ENCODE measurements around the gene JPH4. TPM values are rescaled to one million over a fixed set of nuclear protein-coding genes. Genes with fewer than 3 reads are reported as not detected.

JPH4 gene
- total and polyA plus RNA-seq, 2 donors (not counting 3 experiments of a cell fraction or from before 2014, with no cell fraction given), result 0.06 TPM; not detected in 1

DNA sequence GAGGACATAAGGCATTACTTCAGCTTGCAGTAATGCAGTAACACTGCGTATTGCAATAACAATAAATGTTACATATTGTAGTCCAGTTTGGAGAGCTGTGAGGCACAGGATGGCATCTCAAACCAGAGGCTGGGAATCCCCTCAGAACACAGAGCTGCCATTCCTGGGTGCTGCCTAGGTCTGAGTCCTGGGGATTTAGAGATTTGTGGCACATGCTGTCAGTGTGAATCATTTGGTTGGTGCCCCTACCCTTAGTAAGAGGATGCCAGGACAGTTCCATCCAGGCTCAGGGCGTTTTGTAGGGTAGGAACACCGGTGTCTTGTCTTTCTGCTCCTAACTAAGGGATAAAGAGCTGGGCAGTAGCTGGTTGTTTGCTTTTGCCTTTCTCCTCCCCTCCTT, 49.6 kb downstream of the JPH4 start:
- Histone ChIP-seq H2AFZ (ENCODE audit: low read depth, low read length) (no peak overlapping the region), H3K36me3 (ENCODE audit: control insufficient read depth in 2 of 2, extremely low read depth in 1 of 2, insufficient read depth in 2 of 2, low read length in 2 of 2) (no peaks in the 10 kb centered on the region), H3K4me2 (ENCODE audit: insufficient read depth, low read length) (no peak overlapping the region), H3K27ac (ENCODE audit: insufficient read depth, low read depth, low read length) (no peak overlapping the region), H3K4me3 (replicated peaks in 1 of 3; ENCODE audit: insufficient read depth in 1 of 3, low read depth in 1 of 3, low read length in 3 of 3) (no peak overlapping the region), H3K9me3 (replicated peaks; ENCODE audit: control insufficient read depth, insufficient read depth, low read length) (no peaks in the 10 kb centered on the region), H4K20me1 (replicated peaks; ENCODE audit: control insufficient read depth, extremely low read depth, insufficient read depth, low read length) (no peaks in the 10 kb centered on the region), H3K27me3 (ENCODE audit: control insufficient read depth in 2 of 2, insufficient read depth in 2 of 2, low read length in 2 of 2) (no peaks in the 10 kb centered on the region), H3K9me1 (replicated peaks; ENCODE audit: control insufficient read depth, extremely low read depth, insufficient read depth, low read length) (no peaks in the 10 kb centered on the region), H3K4me1 (ENCODE audit: control insufficient read depth, extremely low read depth, insufficient read depth, low read length) (no peaks in the 10 kb centered on the region), H3K9ac (replicated peaks; ENCODE audit: extremely low read depth, insufficient read depth, low read length) (no peak overlapping the region), H3K79me2 (ENCODE audit: control insufficient read depth, insufficient read depth, low read length) (no peaks in the 10 kb centered on the region)
- ChIA-PET CTCF (interaction anchor here (1.0 to 2.0 kb wide), 5 partner anchors 9 to 51 kb away, joined by 3 to 10 read pairs (median 7); no protein-coding TSS in a partner anchor), POLR2A (no interaction called here)
- no peak for TF ChIP-seq GATA2 (IDR thresholded peaks at IDR 0.05; ENCODE audit: insufficient read depth, insufficient read length, low read depth, low read length)
- TF ChIP-seq MYC (IDR thresholded peaks at IDR 0.05; ENCODE audit: low read depth, low read length), result no peak
- TF ChIP-seq CTCF (IDR thresholded peaks at IDR 0.05; ENCODE audit: extremely low read depth in 1 of 2, insufficient read depth in 1 of 2, low read depth in 1 of 2, low read length in 2 of 2), result no peak
- TF ChIP-seq, protein P1, sequence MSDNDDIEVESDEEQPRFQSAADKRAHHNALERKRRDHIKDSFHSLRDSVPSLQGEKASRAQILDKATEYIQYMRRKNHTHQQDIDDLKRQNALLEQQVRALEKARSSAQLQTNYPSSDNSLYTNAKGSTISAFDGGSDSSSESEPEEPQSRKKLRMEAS (IDR thresholded peaks at IDR 0.05; ENCODE audit: insufficient read depth, insufficient read length), result no peak
- TF ChIP-seq JUN (IDR thresholded peaks at IDR 0.05; ENCODE audit: borderline replicate concordance, insufficient read depth, insufficient read length, low read depth), result no peak
- no peak for TF ChIP-seq EZH2 (IDR thresholded peaks at IDR 0.05; ENCODE audit: borderline replicate concordance, low read depth, low read length, severe bottlenecking)
- no peak for TF ChIP-seq POLR2AphosphoS5 (IDR thresholded peaks at IDR 0.05; ENCODE audit: insufficient read depth, low read depth, low read length)
- no peak for TF ChIP-seq POLR2A (IDR thresholded peaks at IDR 0.05; ENCODE audit: low read depth, low read length)
- no peak for TF ChIP-seq FOS (IDR thresholded peaks at IDR 0.05; ENCODE audit: borderline replicate concordance, insufficient read depth, low read length)
- dilution Hi-C loops (cut with MboI; ENCODE audit: extremely low pct_ligation_motif_present, low sequenced_read_pairs), result no loop called here
- no TSS peak for BruUV-seq (replicated peaks)
- intact Hi-C loops (cut with micrococcal nuclease), result no loop called here
- DNase-seq (ENCODE audit: low read depth, low spot score), result no peak
- no peak for FAIRE-seq
